Fibroblast of the aortic adventitia (primary cell): Measurements from ENCODE around the gene THAP3. TPM values are rescaled to one million over a fixed set of nuclear protein-coding genes. Genes with fewer than 3 reads are reported as not detected.
A peak's percentile ranks its signal among the peaks of the same experiment; 100 is the strongest.

Experiments
- DNase-seq: peaks from one replicate; pipeline ENCODE4 v3.0.0-alpha.2; 2010; ENCODE audit warnings: low read depth
- H3K4me3 ChIP-seq: 2 replicates; pipeline ENCODE4 v1.5.1; 2011; ENCODE audit warnings: low read depth, mild to moderate bottlenecking, control low read depth, low read length, moderate library complexity
- total RNA-seq: library from RNA; depleted of rRNA; stranded (reverse); fragments of >200 nt; gene quantifications from 2 replicates; pipeline ENCODE4 v1.2.3, GENCODE V29; 2012; ENCODE audit warnings: low replicate concordance
- TF ChIP-seq, protein P1 (sequence below): IDR thresholded peaks from 2 replicates; pipeline ENCODE4 v1.5.1; 2011; ENCODE audit warnings: mild to moderate bottlenecking, low read length, control low read depth, inconsistent platforms; ENCODE audit not compliant: insufficient read depth

The THAP3 gene
- total RNA-seq, 1 donor = 9.2 TPM

DNA sequence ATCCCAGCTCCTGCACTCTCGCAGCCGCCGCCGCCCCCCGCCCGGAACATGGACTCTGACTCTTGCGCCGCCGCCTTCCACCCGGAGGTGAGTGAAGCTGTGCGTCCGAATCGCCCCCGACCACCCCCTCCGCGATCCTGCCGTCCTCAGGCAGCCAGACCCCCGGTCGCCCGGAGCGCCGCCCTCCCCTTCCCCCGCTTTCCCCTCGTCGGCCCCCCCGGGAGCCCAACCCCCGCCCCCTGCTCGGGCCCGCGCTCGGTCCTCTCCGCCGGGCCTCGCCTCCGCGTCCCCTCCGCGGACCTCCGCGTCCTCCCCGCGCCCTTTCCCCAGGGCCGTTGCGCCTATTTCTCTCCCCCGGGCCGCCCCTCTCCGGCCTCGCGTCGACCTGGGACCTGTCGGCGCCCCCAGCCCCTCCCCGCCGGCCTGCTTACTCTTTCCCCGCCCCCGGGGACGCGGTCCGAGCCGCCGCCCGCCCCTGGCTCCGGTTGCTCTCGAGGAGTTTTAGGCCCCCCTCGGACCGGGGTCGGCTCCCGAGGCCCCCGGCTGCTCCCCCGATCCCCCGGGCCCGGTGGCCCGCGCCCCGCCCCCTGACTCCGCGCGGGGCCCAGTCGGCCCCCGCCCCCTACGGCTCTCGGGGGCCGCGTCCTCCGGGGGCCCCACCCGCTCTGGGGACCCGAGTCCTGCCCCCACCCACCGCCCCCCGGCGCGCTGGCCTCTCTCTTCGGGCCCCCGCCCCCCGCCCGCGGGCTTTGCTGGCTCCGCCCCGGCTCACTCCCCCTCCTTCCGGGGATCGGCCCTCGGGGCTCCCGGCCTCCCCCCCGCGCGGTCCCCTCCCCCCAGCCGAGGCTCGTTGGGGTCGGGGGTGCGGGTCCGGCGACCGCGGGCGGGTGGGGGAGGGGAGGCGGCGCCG, 10.4 kb upstream of the THAP3 start:
- DNase-seq = no peak
- TF ChIP-seq, protein P1, sequence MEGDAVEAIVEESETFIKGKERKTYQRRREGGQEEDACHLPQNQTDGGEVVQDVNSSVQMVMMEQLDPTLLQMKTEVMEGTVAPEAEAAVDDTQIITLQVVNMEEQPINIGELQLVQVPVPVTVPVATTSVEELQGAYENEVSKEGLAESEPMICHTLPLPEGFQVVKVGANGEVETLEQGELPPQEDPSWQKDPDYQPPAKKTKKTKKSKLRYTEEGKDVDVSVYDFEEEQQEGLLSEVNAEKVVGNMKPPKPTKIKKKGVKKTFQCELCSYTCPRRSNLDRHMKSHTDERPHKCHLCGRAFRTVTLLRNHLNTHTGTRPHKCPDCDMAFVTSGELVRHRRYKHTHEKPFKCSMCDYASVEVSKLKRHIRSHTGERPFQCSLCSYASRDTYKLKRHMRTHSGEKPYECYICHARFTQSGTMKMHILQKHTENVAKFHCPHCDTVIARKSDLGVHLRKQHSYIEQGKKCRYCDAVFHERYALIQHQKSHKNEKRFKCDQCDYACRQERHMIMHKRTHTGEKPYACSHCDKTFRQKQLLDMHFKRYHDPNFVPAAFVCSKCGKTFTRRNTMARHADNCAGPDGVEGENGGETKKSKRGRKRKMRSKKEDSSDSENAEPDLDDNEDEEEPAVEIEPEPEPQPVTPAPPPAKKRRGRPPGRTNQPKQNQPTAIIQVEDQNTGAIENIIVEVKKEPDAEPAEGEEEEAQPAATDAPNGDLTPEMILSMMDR = no peak
- peak overlapping the region; percentile 81 for H3K4me3 ChIP-seq

DNA sequence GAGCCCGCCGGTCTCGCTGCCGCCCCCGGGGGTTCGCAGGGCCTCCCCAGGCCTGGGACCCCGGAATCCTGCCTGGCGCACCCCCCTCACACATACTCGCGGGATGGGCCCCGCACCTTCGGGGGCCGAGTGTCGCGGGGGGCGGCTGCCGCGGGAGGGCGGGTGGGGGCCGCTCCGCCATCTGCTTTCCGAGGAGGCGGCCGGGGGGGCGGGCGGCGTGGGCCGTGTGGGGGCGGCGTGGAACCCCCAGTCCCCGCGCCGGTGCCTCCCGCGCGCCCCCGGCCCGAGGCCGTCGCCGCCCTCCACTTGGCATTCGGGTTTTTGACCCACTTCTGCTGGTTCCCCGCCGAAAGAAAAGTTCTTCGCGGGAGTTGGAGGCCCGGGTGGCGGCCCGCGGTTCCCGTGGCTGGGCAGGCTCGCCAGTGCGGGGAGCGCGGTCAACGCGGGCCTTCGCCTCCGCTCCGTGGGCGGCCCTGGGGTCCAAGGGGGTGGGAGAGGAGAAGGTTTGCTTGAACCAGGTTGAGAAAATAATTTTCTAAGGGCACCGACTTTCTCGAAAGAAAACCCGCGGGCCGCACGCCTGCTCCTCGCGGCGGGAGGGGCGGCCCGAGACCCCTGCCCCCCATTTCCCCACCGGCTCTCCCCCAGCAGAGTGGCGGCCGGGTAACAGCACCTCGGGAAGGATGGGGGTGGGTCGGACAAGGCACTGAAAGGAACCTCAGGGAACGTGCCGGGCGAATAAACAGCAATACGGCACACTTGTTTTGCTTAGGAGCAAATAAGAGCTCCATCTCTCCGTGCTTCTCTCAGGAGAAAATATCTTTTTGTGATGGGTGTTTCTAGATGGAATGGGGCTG, 9.5 kb upstream of the THAP3 start:
- H3K4me3 ChIP-seq = peak overlapping the region; percentile 81
- TF ChIP-seq, protein P1 = no peak
- no peak for DNase-seq

GRCh38 chr1:6619045-6619444, 5.6 kb upstream of the THAP3 start:
- no peak for DNase-seq
- TF ChIP-seq, protein P1 = no peak
- H3K4me3 ChIP-seq = no peak overlapping the region

DNA sequence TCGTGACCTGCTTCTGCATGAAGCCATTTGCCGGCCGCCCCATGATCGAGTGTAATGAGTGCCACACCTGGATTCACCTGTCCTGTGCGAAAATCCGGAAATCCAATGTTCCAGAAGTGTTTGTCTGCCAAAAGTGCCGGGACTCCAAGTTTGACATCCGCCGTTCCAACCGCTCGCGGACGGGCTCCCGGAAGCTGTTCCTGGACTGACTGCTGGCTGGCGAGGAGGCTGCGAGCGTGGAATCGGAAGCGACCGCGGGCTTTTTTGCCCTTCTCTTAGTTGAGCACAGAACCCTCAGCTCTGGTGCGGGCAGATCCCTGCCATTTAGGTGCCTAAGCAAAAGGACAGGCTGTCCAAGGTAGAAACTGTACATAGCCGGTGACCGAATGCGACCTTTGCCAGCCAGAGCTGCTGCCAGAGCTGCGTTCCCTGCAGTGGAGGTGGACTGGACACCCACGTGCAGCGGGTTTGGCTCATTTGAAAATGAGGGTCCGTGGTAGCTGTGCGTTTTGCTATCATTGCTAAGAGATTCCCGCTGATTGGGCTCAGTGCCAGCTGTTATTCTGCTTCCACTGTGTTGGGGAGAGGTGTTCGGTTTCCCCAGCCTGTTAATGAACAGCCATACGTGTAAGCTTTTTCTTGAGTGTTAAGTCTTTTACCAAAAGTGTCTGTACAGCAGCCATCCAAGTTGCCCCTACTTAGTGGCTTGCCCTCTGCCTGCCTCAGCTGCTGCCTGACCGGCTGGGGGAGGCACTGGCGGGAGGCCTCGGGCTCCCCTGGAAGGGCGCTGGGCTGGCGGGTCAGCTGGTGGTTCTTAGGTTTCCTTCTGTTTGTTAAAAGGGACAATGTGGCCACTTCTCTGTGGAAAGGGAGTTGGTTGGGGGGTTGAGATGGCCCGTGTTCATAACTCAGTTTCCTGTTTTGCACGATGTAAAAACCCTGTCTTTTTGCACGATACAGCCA, 3.0 kb upstream of the THAP3 start:
- TF ChIP-seq, protein P1 = no peak
- no peak overlapping the region for H3K4me3 ChIP-seq
- DNase-seq = no peak

GRCh38 chr1:6622396-6623152, 2.1 kb upstream of the THAP3 start:
- DNase-seq = no peak
- TF ChIP-seq, protein P1 = no peak
- H3K4me3 ChIP-seq = no peak overlapping the region
